ENCODE results near the gene CAPN7.

DNA sequence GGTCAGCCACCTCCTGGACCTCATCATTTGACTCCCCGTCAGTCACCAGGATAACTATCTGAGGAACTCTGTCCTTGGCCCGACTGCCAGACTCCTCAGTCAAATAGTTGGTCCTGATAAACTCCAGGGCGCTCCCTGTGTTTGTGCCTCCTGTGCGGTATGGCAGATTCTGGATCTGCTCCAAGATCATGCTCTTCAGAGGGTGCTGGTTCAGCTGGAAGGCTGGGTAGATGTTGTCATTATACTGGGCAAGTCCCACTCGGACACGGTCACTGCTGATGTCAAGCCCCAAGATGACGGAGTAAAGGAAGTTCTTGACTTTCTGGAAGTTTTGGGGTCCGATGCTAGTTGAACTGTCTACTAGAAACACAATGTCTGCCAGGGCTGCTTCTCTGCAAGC is 31.1 kb upstream of the CAPN7 start:
- TF ChIP-seq, protein P1, sequence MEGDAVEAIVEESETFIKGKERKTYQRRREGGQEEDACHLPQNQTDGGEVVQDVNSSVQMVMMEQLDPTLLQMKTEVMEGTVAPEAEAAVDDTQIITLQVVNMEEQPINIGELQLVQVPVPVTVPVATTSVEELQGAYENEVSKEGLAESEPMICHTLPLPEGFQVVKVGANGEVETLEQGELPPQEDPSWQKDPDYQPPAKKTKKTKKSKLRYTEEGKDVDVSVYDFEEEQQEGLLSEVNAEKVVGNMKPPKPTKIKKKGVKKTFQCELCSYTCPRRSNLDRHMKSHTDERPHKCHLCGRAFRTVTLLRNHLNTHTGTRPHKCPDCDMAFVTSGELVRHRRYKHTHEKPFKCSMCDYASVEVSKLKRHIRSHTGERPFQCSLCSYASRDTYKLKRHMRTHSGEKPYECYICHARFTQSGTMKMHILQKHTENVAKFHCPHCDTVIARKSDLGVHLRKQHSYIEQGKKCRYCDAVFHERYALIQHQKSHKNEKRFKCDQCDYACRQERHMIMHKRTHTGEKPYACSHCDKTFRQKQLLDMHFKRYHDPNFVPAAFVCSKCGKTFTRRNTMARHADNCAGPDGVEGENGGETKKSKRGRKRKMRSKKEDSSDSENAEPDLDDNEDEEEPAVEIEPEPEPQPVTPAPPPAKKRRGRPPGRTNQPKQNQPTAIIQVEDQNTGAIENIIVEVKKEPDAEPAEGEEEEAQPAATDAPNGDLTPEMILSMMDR (IDR thresholded peaks at IDR 0.05): no peak
- no peak for TF ChIP-seq POLR2A (IDR thresholded peaks at IDR 0.05)

All from body of pancreas (tissue), 4 donors.